Measurements from ENCODE around the gene ZBTB18. TPM values are rescaled to one million over a fixed set of nuclear protein-coding genes. Genes with fewer than 3 reads are reported as not detected.

Gene ZBTB18
- polyA plus RNA-seq, 1 experiment: 12.7 TPM

DNA sequence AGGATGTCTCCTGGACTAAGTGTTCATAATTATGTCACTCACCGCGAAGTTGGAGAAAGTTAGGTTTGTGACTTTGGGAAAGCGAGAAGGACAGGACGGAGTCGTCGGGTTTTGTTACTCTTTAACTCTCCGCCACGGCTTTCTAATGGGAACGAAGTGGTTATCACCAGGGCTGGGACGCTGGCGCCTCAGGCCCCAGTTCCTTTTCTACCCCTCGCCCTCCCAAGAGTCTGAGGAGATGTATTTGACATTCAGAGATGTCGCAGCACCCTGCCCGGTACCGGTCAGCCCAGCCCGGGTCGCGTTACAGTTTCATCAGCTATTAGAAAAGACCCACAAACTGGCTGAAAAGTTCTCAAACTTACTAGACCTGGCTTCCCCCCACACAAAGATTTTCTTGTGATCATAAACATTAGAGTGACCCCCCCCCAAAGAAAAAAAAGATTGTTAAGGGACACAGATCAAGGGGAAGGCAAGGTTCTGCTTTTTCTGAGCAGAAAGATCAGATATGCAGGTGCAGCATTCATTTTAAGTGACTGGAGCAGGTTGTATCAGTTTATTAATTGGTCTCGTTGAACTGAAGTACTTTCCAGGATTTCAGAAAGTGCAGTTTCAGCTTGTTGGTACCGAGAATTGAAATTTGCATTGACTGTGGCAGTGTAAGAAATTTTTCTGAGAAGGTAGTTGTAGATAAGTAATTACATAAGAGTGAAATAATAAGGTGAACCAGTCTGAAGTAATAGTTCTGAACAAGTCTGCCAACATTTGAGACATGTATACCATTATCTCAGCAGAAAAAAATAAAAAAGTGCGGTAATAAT, 859 bp upstream of the ZBTB18 start:
- TF ChIP-seq, protein P1, sequence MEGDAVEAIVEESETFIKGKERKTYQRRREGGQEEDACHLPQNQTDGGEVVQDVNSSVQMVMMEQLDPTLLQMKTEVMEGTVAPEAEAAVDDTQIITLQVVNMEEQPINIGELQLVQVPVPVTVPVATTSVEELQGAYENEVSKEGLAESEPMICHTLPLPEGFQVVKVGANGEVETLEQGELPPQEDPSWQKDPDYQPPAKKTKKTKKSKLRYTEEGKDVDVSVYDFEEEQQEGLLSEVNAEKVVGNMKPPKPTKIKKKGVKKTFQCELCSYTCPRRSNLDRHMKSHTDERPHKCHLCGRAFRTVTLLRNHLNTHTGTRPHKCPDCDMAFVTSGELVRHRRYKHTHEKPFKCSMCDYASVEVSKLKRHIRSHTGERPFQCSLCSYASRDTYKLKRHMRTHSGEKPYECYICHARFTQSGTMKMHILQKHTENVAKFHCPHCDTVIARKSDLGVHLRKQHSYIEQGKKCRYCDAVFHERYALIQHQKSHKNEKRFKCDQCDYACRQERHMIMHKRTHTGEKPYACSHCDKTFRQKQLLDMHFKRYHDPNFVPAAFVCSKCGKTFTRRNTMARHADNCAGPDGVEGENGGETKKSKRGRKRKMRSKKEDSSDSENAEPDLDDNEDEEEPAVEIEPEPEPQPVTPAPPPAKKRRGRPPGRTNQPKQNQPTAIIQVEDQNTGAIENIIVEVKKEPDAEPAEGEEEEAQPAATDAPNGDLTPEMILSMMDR (IDR thresholded peaks at IDR 0.05; ENCODE audit: low read depth, low read length): no peak
- Histone ChIP-seq H3K9me3 (ENCODE audit: control insufficient read depth, insufficient read depth, low read length) (peaks cover 3% of the 10 kb centered on the region; the same call in 1 of the 2 replicates), H3K4me3 (ENCODE audit: low read depth, low read length) (peak overlapping the region; percentile 77), H3K27ac (ENCODE audit: low read depth, low read length) (no peak overlapping the region), H3K27me3 (ENCODE audit: control insufficient read depth, insufficient read depth, low read length) (no peaks in the 10 kb centered on the region)
- ChIA-PET CTCF (no interaction called here), POLR2A (interaction anchor here (0.7 to 1.6 kb wide), 2 partner anchors 16 to 17 kb away, joined by 3 to 7 read pairs; no protein-coding TSS in a partner anchor)
- DNase-seq (ENCODE audit: low read depth, low spot score): no peak

DNA sequence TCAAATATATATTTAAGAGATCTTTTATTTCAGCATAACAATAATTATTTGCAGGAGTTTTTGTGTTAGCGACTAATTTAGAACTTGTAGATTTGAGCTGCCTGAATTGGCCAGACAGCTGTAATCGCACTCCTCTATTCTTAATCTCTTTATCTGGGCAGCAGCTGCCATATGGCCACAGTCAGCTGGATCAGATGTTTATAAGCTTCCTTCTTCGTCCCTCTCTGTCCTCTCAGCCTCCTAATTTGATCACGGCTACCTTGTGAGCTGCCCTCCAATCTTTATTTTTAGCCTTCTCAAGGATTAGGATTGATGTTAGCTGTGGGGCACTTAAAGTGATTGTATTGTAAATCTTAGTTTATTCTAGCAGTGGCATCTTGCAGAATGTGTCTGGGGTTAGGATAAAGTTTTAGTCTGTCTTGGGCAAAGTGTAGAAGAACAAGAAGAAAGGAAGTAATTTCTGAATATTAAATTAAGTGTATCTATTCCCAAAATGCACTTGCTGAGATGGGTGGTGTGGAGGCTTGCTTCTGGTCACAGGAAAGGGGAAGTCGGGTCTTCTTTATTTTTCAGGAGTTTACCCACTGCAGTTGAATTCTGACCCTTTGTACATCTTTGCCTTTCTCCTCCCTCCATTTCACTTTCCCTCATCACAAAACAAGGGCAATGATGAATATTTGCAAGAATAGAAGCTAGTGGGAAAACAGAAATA, 1.1 kb downstream of the ZBTB18 start:
- Histone ChIP-seq H3K4me3 (ENCODE audit: low read depth, low read length) (no peak overlapping the region; the same call in 1 of the 2 replicates), H3K27me3 (ENCODE audit: control insufficient read depth, insufficient read depth, low read length) (no peaks in the 10 kb centered on the region), H3K9me3 (ENCODE audit: control insufficient read depth, insufficient read depth, low read length) (peaks cover 3% of the 10 kb centered on the region; the same call in 1 of the 2 replicates), H3K27ac (ENCODE audit: low read depth, low read length) (no peak overlapping the region)
- ChIA-PET CTCF (interaction anchor here (0.6 to 3.5 kb wide), 3 partner anchors 13 to 220 kb away, joined by 3 to 18 read pairs (median 5); no protein-coding TSS in a partner anchor), POLR2A (interaction anchor here (0.6 to 1.0 kb wide), 3 partner anchors 14 to 219 kb away, joined by 3 to 4 read pairs (median 3); no protein-coding TSS in a partner anchor)
- TF ChIP-seq, protein P1 (IDR thresholded peaks at IDR 0.05; ENCODE audit: low read depth, low read length): no peak
- no peak for DNase-seq (ENCODE audit: low read depth, low spot score)

DNA sequence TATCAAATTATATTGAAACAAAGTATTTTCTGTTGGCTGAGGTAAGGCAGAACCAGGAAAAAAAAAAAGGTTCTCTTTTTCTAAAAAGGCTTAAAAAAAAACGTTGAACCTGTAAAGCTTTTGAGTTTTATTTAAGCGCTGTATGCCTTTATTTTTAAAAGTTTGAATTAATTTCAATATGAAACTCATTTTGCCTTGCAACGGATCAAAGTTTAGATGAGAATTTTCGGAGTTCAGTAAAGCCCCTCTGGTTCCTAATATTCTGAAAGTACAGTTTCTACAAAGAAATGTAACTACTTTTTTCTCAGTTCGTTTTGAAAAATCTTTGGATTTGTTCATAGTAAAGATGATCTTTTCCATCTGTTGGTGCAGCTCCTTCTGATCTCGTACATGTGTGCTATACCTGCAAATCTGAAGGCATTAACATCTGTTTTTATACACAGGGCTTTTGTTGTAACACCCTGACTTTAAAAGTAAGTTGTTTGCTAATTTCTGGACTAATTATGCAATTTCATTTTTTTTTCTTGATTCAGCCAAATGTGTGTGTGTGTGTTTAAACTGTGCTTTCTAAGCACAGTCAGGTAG, 1.7 kb downstream of the ZBTB18 start:
- H3K27ac ChIP-seq (ENCODE audit: low read depth, low read length): no peak overlapping the region
- DNase-seq (ENCODE audit: low read depth, low spot score): no peak
- POLR2A ChIA-PET: interaction anchor here (0.6 kb wide), 2 partner anchors 13 to 126 kb away, joined by 3 to 4 read pairs; no protein-coding TSS in a partner anchor
- CTCF ChIA-PET: interaction anchor here (2.1 to 3.5 kb wide), 2 partner anchors 12 to 220 kb away, joined by 5 to 18 read pairs; no protein-coding TSS in a partner anchor
- H3K4me3 ChIP-seq (ENCODE audit: low read depth, low read length): no peak overlapping the region
- H3K27me3 ChIP-seq (ENCODE audit: control insufficient read depth, insufficient read depth, low read length): no peaks in the 10 kb centered on the region
- TF ChIP-seq, protein P1 (IDR thresholded peaks at IDR 0.05; ENCODE audit: low read depth, low read length): no peak
- H3K9me3 ChIP-seq (ENCODE audit: control insufficient read depth, insufficient read depth, low read length): peaks cover under 1% of the 10 kb centered on the region; the same call in 1 of the 2 replicates

DNA sequence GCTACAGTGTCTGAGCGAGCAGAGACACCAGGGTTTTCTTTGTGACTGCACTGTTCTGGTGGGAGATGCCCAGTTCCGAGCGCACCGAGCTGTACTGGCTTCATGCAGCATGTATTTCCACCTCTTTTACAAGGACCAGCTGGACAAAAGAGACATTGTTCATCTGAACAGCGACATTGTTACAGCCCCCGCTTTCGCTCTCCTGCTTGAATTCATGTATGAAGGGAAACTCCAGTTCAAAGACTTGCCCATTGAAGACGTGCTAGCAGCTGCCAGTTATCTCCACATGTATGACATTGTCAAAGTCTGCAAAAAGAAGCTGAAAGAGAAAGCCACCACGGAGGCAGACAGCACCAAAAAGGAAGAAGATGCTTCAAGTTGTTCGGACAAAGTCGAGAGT, 2.7 kb downstream of the ZBTB18 start:
- H3K27ac ChIP-seq (ENCODE audit: low read depth, low read length): no peak overlapping the region
- no peak overlapping the region for H3K4me3 ChIP-seq (ENCODE audit: low read depth, low read length)
- CTCF ChIA-PET: interaction anchor here (3.5 kb wide), 1 partner anchor 219 kb away, joined by 18 read pairs; no protein-coding TSS in a partner anchor

More for the DNA sequence above, 2.7 kb downstream of the ZBTB18 start:
- no peak for DNase-seq (ENCODE audit: low read depth, low spot score)
- TF ChIP-seq, protein P1 (IDR thresholded peaks at IDR 0.05; ENCODE audit: low read depth, low read length): no peak
- H3K27me3 ChIP-seq (ENCODE audit: control insufficient read depth, insufficient read depth, low read length): no peaks in the 10 kb centered on the region
- POLR2A ChIA-PET: no interaction called here
- no peaks in the 10 kb centered on the region for H3K9me3 ChIP-seq (ENCODE audit: control insufficient read depth, insufficient read depth, low read length)

All from AG04450 (cell line).